HCT116 (cell line): ENCODE results near the gene PPP6C. TPM values are rescaled to one million over a fixed set of nuclear protein-coding genes. Genes with fewer than 3 reads are reported as not detected.

Experiments used
- ATAC-seq: fragments of 200-7000 bp; cut with Tn5 transposase; 2 replicates; pipeline ENCODE4 v1.9.1; 2020; ENCODE audit warnings: mild to moderate bottlenecking, moderate library complexity
- BruUV-seq: library from RNA; stranded (reverse); fragments of 400-500 nt; replicated peaks from 2 replicates; lab custom pipeline; 2021; lab: Mats Ljungman, UMichigan
- CTCF ChIA-PET: fragments of 300-600 bp; sonication (Branson Sonifier 250); formaldehyde crosslinking; loops from one replicate; lab custom pipeline; 2021; ENCODE audit warnings: antibody characterized with exemption; lab: Charles Lee
- POLR2A ChIA-PET: fragments of 300-600, 350-600 bp; sonication (Branson Sonifier 250); formaldehyde crosslinking; loops from one replicate; lab custom pipeline; 2021; ENCODE audit warnings: antibody characterized with exemption; lab: Charles Lee
- RAD21 ChIA-PET, 2 experiments: fragments of 300-600 bp; sonication (Branson Sonifier 250); formaldehyde crosslinking; loops; one replicate each; lab custom pipeline; 2023; ENCODE audit warnings: low total read pairs in 2 of 2; ENCODE audit not compliant: uncharacterized antibody in 2 of 2, unreplicated experiment in 2 of 2, low non-redundant PET in 1 of 2; lab: Charles Lee
- DNase-seq: peaks from one replicate; pipeline ENCODE4 v3.0.0-alpha.2; 2010; ENCODE audit warnings: low read depth, low spot score
- H2AFZ ChIP-seq: fragments of 200-600 bp; shearing (Covaris generic), sonication (generic); 2 replicates; pipeline ENCODE4 v1.6.1; 2017; ENCODE audit warnings: low read depth, mixed run types, mixed read lengths, antibody characterized with exemption, low read length; ENCODE audit not compliant: poor library complexity, severe bottlenecking
- H3K27ac ChIP-seq: 2 replicates; pipeline ENCODE4 v1.5.1; 2012; ENCODE audit warnings: low read depth, low read length
- H3K27me3 ChIP-seq: fragments of 200-600 bp; sonication (generic); 2 replicates; pipeline ENCODE4 v1.6.1; 2016; ENCODE audit warnings: mixed run types, low read length, mixed read lengths; ENCODE audit not compliant: insufficient read depth
- H3K36me3 ChIP-seq, 2 experiments: fragments of 200-500 bp in 1 of 2; fragments of 200-600 bp in 1 of 2; sonication (Bioruptor generic) in 1 of 2; sonication (generic) in 1 of 2; 2 replicates each; pipeline versions ENCODE4 v1.5.1 to v1.6.1; 2014 to 2016; ENCODE audit warnings: low read length in 2 of 2, inconsistent platforms in 1 of 2, mixed read lengths in 1 of 2, mixed run types in 1 of 2; ENCODE audit not compliant: insufficient read depth in 2 of 2, control insufficient read depth in 1 of 2
- H3K4me1 ChIP-seq, 2 experiments: fragments of 200-600 bp in 1 of 2; sonication (generic) in 1 of 2; 2 replicates each; pipeline versions ENCODE4 v1.5.1 to v1.6.1; 2012 to 2017; ENCODE audit warnings: low read length in 2 of 2, inconsistent platforms in 1 of 2, mild to moderate bottlenecking in 1 of 2, mixed read lengths in 1 of 2, mixed run types in 1 of 2, moderate library complexity in 1 of 2; ENCODE audit not compliant: insufficient read depth in 2 of 2, control insufficient read depth in 1 of 2
- H3K4me2 ChIP-seq: fragments of 200-600 bp; sonication (generic); 2 replicates; pipeline ENCODE4 v1.6.1; 2017; ENCODE audit warnings: mixed run types, low read length, mixed read lengths
- H3K4me3 ChIP-seq, 2 experiments: fragments of 200-600 bp in 1 of 2; sonication (generic) in 1 of 2; replicated peaks in 1 of 2; 2 replicates each; pipeline ENCODE4 v1.5.1; 2011 to 2016; ENCODE audit warnings: low read length in 2 of 2, control low read depth in 1 of 2, low read depth in 1 of 2, mild to moderate bottlenecking in 1 of 2, mixed read lengths in 1 of 2, mixed run types in 1 of 2
- H3K79me2 ChIP-seq: fragments of 200-600 bp; sonication (generic); 2 replicates; pipeline ENCODE4 v1.6.1; 2017; ENCODE audit warnings: mild to moderate bottlenecking, mixed run types, low read length, moderate library complexity, mixed read lengths; ENCODE audit not compliant: insufficient read depth
- H3K9ac ChIP-seq: fragments of 200-600 bp; sonication (generic); 2 replicates; pipeline ENCODE4 v1.6.1; 2016; ENCODE audit warnings: low read length, mixed read lengths
- H3K9me2 ChIP-seq: fragments of 200-600 bp; sonication (generic), shearing (Covaris generic); 2 replicates; pipeline ENCODE4 v1.6.1; 2017; ENCODE audit warnings: mixed run types, mild to moderate bottlenecking, moderate library complexity; ENCODE audit not compliant: insufficient read depth
- H3K9me3 ChIP-seq, 2 experiments: fragments of 200-500 bp in 1 of 2; fragments of 200-600 bp in 1 of 2; sonication (Bioruptor generic) in 1 of 2; sonication (generic) in 1 of 2; 2 replicates each; pipeline ENCODE4 v1.6.1; 2014 to 2017; ENCODE audit warnings: low read length in 2 of 2, mixed read lengths in 2 of 2, inconsistent platforms in 1 of 2, low read depth in 1 of 2, mild to moderate bottlenecking in 1 of 2, mixed run types in 1 of 2, moderate library complexity in 1 of 2; ENCODE audit not compliant: control insufficient read depth in 1 of 2, insufficient read depth in 1 of 2
- H4K20me1 ChIP-seq: fragments of 200-600 bp; sonication (generic), shearing (Covaris generic); 2 replicates; pipeline ENCODE4 v1.6.1; 2017; ENCODE audit warnings: mixed run types, mild to moderate bottlenecking, moderate library complexity; ENCODE audit not compliant: insufficient read depth
- CBX3 ChIP-seq: IDR thresholded peaks from 2 replicates; pipeline ENCODE4 v1.6.1; 2012; ENCODE audit warnings: low read depth
- EGR1 ChIP-seq: IDR thresholded peaks from 2 replicates; pipeline ENCODE4 v1.6.1; 2012; ENCODE audit warnings: low read depth
- ELF1 ChIP-seq: IDR thresholded peaks from 2 replicates; pipeline ENCODE4 v1.6.1; 2012; ENCODE audit warnings: low read depth, borderline replicate concordance
- EZH2 ChIP-seq: fragments of 200-600 bp; sonication (generic); IDR thresholded peaks from 2 replicates; pipeline ENCODE4 v1.6.1; 2017; ENCODE audit warnings: antibody characterized with exemption, mixed run types
- EZH2phosphoT487 ChIP-seq: fragments of 200-600 bp; IDR thresholded peaks from 2 replicates; pipeline ENCODE4 v1.6.1; 2018; ENCODE audit warnings: antibody characterized with exemption, borderline replicate concordance
- POLR2AphosphoS5 ChIP-seq: IDR thresholded peaks from 2 replicates; pipeline ENCODE4 v1.6.1; 2011; ENCODE audit warnings: mild to moderate bottlenecking, low read depth, low read length, moderate library complexity
- RAD21 ChIP-seq: IDR thresholded peaks from 2 replicates; pipeline ENCODE4 v1.6.1; 2012; ENCODE audit warnings: low read depth, mild to moderate bottlenecking
- SIN3A ChIP-seq: IDR thresholded peaks from 2 replicates; pipeline ENCODE4 v1.6.1; 2012; ENCODE audit warnings: low read depth
- TCF7L2 ChIP-seq: IDR thresholded peaks from 2 replicates; pipeline ENCODE4 v1.7.0; 2011; ENCODE audit warnings: borderline replicate concordance, inconsistent platforms; ENCODE audit not compliant: insufficient read depth, insufficient read length; ENCODE audit errors: extremely low read depth
- YY1 ChIP-seq: IDR thresholded peaks from 2 replicates; pipeline ENCODE4 v1.6.1; 2011; ENCODE audit warnings: low read length, low read depth, moderate library complexity, mild to moderate bottlenecking; ENCODE audit not compliant: insufficient replicate concordance; ENCODE audit errors: extremely low read depth
- ZFX ChIP-seq: fragments of 450-650 bp; IDR thresholded peaks from 2 replicates; pipeline ENCODE4 v1.6.1; 2017
- intact Hi-C: fragments of 100-400 bp; cut with micrococcal nuclease; formaldehyde crosslinking; loops from 2 replicates; pipeline ENCODE4 v1.10.0; 2022
- total RNA-seq: library from RNA; stranded (reverse); gene quantifications from one replicate; pipeline ENCODE4 v1.2.1, GENCODE V29; 2021; ENCODE audit not compliant: unreplicated experiment
- TF ChIP-seq, protein P1 (sequence below), 3 experiments: fragments of 200-600 bp in 1 of 3; sonication (generic) in 1 of 3; IDR thresholded peaks in 2 of 3; conservative IDR thresholded peaks in 1 of 3; 2 replicates each; pipeline ENCODE4 v1.5.1; 2012 to 2017; ENCODE audit warnings: low read depth in 2 of 3, low read length in 2 of 3, antibody characterized with exemption in 1 of 3, borderline replicate concordance in 1 of 3, control low read depth in 1 of 3, mild to moderate bottlenecking in 1 of 3, mixed read lengths in 1 of 3, mixed run types in 1 of 3, moderate library complexity in 1 of 3; ENCODE audit not compliant: insufficient read depth in 1 of 3
- TF ChIP-seq, protein P2 (sequence below): IDR thresholded peaks from 2 replicates; pipeline ENCODE4 v1.6.1; 2012
- TF ChIP-seq, protein P3 (sequence below): IDR thresholded peaks from 2 replicates; pipeline ENCODE4 v1.6.1; 2012; ENCODE audit warnings: low read depth
- TF ChIP-seq, protein P4 (sequence below): IDR thresholded peaks from 2 replicates; pipeline ENCODE4 v1.6.1; 2011; ENCODE audit warnings: mild to moderate bottlenecking, low read length, moderate library complexity; ENCODE audit not compliant: insufficient replicate concordance; ENCODE audit errors: extremely low read depth

The PPP6C gene
- total RNA-seq, 1 experiment from 2014 or later = 35.4 TPM

DNA sequence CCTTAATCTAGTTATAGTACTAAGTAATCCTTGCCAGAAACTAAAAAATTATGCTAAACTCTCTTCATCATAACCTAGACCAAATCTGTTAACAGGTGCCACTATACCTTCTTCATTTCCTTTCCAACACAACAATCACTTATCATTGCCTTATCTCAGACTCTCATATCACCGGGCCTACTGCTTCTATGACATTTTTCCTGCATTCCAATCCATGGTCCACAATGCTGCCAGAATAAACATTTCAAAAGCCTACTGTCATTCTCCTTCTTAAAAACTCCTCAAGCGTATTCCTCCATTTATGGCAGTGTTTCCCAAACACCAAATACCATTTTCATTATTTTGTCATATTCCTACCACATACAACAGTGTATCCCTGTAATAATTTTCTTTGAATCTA is 6.5 kb downstream of the PPP6C start:
- BruUV-seq = no TSS peak
- ATAC-seq (no peak), DNase-seq (no peak)
- Histone ChIP-seq H3K36me3 (no peaks in the 10 kb centered on the region), H3K9me2 (no peaks in the 10 kb centered on the region), H4K20me1 (no peaks in the 10 kb centered on the region), H3K9ac (no peak overlapping the region), H3K27me3 (no peaks in the 10 kb centered on the region), H2AFZ (no peak overlapping the region), H3K4me1 (peaks cover 5 to 7% of the 10 kb centered on the region in 2 experiments; a peak in 3 of 4 replicates), H3K27ac (no peak overlapping the region), H3K4me2 (no peak overlapping the region), H3K9me3 (no peaks in the 10 kb centered on the region), H3K4me3 (no peak overlapping the region), H3K79me2 (peaks cover 96% of the 10 kb centered on the region)
- TF ChIP-seq, protein P1, sequence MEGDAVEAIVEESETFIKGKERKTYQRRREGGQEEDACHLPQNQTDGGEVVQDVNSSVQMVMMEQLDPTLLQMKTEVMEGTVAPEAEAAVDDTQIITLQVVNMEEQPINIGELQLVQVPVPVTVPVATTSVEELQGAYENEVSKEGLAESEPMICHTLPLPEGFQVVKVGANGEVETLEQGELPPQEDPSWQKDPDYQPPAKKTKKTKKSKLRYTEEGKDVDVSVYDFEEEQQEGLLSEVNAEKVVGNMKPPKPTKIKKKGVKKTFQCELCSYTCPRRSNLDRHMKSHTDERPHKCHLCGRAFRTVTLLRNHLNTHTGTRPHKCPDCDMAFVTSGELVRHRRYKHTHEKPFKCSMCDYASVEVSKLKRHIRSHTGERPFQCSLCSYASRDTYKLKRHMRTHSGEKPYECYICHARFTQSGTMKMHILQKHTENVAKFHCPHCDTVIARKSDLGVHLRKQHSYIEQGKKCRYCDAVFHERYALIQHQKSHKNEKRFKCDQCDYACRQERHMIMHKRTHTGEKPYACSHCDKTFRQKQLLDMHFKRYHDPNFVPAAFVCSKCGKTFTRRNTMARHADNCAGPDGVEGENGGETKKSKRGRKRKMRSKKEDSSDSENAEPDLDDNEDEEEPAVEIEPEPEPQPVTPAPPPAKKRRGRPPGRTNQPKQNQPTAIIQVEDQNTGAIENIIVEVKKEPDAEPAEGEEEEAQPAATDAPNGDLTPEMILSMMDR (IDR thresholded peaks at IDR 0.05 in 2 of 3, conservative IDR thresholded peaks at IDR 0.05 in 1 of 3; ENCODE audit: borderline replicate concordance in 1 of 3, insufficient read depth in 1 of 3, low read depth in 2 of 3, low read length in 2 of 3) = no peak
- TF ChIP-seq EGR1 (no peak), EZH2 (no peak), SIN3A (no peak), ELF1 (no peak), YY1 (no peak), CBX3 (no peak), ZFX (no peak), EZH2phosphoT487 (no peak), TCF7L2 (no peak), RAD21 (no peak), POLR2AphosphoS5 (no peak)
- TF ChIP-seq, protein P2, sequence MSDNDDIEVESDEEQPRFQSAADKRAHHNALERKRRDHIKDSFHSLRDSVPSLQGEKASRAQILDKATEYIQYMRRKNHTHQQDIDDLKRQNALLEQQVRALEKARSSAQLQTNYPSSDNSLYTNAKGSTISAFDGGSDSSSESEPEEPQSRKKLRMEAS = no peak
- TF ChIP-seq, protein P3, sequence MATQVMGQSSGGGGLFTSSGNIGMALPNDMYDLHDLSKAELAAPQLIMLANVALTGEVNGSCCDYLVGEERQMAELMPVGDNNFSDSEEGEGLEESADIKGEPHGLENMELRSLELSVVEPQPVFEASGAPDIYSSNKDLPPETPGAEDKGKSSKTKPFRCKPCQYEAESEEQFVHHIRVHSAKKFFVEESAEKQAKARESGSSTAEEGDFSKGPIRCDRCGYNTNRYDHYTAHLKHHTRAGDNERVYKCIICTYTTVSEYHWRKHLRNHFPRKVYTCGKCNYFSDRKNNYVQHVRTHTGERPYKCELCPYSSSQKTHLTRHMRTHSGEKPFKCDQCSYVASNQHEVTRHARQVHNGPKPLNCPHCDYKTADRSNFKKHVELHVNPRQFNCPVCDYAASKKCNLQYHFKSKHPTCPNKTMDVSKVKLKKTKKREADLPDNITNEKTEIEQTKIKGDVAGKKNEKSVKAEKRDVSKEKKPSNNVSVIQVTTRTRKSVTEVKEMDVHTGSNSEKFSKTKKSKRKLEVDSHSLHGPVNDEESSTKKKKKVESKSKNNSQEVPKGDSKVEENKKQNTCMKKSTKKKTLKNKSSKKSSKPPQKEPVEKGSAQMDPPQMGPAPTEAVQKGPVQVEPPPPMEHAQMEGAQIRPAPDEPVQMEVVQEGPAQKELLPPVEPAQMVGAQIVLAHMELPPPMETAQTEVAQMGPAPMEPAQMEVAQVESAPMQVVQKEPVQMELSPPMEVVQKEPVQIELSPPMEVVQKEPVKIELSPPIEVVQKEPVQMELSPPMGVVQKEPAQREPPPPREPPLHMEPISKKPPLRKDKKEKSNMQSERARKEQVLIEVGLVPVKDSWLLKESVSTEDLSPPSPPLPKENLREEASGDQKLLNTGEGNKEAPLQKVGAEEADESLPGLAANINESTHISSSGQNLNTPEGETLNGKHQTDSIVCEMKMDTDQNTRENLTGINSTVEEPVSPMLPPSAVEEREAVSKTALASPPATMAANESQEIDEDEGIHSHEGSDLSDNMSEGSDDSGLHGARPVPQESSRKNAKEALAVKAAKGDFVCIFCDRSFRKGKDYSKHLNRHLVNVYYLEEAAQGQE = no peak
- TF ChIP-seq, protein P4, sequence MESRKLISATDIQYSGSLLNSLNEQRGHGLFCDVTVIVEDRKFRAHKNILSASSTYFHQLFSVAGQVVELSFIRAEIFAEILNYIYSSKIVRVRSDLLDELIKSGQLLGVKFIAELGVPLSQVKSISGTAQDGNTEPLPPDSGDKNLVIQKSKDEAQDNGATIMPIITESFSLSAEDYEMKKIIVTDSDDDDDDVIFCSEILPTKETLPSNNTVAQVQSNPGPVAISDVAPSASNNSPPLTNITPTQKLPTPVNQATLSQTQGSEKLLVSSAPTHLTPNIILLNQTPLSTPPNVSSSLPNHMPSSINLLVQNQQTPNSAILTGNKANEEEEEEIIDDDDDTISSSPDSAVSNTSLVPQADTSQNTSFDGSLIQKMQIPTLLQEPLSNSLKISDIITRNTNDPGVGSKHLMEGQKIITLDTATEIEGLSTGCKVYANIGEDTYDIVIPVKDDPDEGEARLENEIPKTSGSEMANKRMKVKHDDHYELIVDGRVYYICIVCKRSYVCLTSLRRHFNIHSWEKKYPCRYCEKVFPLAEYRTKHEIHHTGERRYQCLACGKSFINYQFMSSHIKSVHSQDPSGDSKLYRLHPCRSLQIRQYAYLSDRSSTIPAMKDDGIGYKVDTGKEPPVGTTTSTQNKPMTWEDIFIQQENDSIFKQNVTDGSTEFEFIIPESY = no peak
- ChIA-PET RAD21 (no interaction called here), CTCF (no interaction called here), POLR2A (no interaction called here)
- intact Hi-C loops = no loop called here
